LNCaP clone FGC (cell line): Measurements from ENCODE around the gene ALG6.

Source experiments
- DNase-seq: peaks from one replicate; pipeline ENCODE4 v3.0.0-alpha.2; 2011; ENCODE audit warnings: low read depth
- H3K4me3 ChIP-seq: 2 replicates; pipeline ENCODE4 v1.5.1; 2011; ENCODE audit warnings: mild to moderate bottlenecking, low read depth, low read length, control low read depth
- CTCF ChIP-seq: IDR thresholded peaks from 2 replicates; pipeline ENCODE4 v1.5.1; 2012; ENCODE audit warnings: mild to moderate bottlenecking; ENCODE audit not compliant: control insufficient read depth, insufficient read depth; ENCODE audit errors: extremely low read depth

Gene ALG6

GRCh38 chr1:63487336-63488065 lies 120.1 kb downstream of the ALG6 start:
- no peak for TF ChIP-seq CTCF
- H3K4me3 ChIP-seq = no peak overlapping the region
- DNase-seq = peak; percentile 80
